GM19035 (cell line): ENCODE data around the gene GPC4.
"Not testable (repeated sequence)": the region's sequence is repeated elsewhere in the genome, so short reads cannot be mapped to it uniquely, and the experiment has no call there.

Source experiments
- ATAC-seq: cut with Tn5 transposase; IDR thresholded peaks from one replicate; pipeline ENCODE4 v1.9.1; 2021; ENCODE audit not compliant: unreplicated experiment

GPC4 gene

DNA sequence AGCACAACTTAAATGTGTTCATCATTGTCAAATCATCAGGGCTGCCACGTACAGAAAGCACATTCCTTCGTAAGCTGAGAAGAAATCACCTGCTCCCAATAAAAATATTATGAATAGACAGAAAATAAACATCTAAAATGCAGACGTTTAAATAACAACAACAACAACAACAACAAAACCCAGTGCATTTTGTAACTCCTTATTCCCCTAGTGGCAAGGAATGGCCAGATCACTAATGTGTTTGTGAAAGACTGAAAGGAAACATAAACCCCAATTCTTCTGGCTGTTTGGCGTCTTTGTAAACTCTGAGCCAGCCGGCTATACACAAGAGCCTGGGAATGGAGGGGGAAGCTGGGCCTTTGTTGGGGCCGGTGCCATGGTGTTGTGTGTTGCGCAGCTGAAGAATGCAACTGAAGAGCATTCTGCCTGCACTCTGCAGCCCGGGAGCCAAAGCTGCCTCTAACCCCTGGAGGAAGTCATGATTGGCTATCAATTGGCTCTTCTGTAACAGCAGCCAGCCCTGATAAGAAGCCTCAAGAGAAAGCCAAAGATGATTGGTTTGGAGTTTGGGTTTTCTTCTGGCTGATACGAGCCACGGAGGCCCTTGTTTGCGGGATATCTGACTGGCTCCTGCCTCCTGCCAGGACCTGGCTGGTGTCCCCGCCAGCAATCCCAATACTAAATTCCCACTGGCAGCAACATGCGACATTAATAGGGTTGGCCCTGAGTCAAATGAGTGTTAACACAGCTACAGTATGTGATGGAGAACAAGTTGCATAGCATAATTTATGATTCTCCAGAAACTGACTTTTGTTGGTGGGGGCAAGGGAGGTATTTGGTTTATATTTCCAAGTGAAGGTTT is 107.4 kb downstream of the GPC4 start:
- ATAC-seq = no peak

DNA sequence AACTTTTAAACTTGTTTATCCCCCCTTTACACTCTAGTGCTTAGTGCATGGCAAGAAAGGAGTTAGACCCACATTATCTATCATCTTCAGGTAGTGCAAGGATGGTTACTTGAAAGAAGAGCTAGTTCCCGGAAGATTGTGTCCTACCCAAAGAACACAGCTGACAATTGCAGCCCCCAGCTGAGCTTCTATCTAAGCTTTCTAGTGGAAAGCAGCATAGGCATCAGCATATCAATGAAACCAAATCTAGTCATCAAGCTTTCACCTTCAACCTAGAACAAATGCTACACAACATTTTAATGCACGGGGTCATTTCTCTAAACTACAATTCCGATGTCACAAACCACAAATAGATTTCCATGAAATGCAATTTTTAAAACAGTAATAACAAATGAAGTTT is 108.2 kb downstream of the GPC4 start:
- no peak for ATAC-seq

DNA sequence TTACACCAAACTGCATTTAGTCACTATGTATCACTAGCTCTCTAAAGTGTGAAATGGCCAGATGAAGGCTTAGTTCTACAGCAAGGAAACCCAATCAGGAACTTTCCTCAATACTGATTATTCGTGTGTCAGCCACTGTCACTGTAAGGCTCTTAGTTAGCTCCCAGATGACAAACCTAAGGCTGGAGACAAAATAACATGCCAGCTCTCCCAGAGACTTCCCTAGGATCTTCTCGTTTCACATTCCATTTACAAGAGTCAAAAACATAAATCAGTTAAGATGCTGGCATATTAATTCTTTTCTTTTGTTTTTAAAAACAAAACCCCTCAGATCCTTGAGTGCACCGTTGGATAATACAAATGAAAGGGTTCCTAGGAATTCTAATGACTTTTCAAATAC is 109.0 kb downstream of the GPC4 start:
- no peak for ATAC-seq

GRCh38 chrX:133305348-133305747 is 109.9 kb downstream of the GPC4 start:
- no peak for ATAC-seq

DNA sequence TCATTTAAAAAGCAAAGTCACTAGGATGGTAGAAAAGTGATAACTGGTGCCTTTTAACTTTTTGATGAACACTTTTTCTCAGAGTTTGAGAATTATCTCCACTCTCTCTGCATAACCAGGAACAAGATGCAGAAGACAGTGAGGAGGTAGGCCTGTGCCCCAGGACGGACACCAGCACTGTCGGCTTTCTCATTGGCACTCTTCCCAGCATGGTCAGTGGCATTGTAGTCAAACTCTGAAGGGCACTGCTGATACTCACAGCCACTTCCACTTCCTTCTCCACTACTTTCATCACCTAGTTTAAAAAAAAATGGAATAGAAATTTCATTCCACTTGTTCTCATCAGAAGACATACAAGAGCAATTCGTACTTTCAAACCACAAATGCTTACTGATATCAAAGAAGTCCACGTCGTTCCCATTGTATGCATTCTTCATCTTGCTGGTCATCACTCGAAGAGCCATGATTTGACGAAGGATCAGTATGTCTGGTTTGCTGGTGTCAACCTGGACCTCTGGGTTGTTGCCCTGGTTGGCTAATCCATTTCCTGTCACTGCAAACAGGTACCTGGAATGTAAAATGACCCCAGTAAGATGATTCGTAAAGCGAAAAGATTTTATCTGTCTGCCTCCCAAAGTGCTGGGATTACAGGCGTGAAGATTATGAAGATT is 112.4 kb downstream of the GPC4 start:
- ATAC-seq = no peak

DNA sequence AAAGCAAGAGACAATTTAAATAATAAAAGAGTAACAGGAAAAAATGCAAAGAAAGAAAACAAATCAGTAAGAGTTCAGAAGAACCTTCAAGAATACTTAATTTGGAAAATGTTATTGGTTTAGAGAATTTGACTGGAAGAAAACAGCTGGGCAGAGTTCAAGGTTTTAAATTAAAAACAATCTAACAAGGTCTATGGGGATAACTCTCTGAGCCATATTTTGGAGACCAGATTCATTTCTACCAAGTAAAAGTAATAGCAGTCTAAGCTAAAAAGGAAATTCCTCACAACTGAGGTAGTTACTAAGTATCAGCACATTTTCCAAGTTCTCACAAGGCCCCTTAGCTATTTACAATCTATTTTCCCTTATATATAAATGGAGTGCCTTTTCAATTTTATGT is 114.7 kb downstream of the GPC4 start:
- ATAC-seq = no peak

DNA sequence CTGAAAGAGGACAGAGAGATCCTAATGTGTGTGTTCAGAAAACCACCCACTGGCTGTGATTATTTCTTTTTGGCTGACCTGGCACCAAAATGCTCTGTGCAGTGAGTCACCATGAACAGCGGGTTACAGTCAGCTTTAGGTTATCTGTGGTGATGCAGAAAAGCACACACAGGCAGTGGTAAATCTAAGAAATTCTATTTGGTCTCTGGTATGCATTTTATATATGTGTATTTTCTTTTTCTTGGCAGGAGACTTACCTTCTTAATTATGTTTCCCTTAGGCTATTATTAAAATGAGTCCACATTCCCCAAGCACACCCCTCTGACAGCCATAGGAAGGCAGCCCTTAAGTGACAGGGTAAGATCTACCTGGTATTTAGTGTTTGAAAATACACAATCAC is 118.0 kb downstream of the GPC4 start:
- ATAC-seq = no peak

DNA sequence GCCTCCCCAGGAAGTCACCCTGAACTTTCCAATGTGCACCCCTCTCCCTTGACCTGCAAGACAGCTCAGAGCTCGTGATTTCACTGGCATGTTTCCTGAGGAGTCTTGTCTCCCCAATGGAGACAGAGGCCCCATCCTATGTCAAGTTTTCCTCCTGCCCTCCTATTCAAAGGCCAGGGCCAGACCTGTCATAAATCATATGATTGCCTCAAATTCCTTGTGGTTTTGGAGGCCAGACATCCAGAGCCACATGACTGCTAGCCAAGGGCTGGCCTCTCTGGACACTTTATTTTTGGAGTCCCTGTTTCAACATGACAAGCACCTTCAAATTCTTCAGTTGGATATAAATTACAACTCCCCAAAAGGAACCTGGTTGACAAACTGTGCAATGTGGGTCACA is 121.2 kb downstream of the GPC4 start:
- ATAC-seq = no peak

GRCh38 chrX:133290076-133290475 is 125.2 kb downstream of the GPC4 start:
- no peak for ATAC-seq

- ATAC-seq = no peak
Measured at GRCh38 chrX:133287860-133288259, 127.4 kb downstream of the GPC4 start.

DNA sequence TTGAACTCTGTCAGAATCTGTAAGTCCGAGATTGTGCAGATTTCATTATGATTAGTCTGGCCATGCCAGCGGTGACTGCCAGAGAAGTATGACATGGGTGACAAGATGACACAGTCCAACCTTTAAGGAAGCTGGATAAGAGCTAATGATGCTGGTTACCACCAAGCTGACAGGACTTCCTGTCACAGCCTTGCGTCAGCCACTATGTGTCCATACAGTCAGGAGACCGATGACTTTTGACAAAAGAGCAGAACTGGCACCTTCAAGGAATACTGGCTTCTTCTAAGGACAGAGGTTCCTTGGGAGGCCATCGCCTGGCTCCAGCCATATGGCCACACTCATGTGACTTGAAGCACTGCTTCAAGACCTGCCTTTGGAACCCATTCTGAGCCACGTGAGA is 129.9 kb downstream of the GPC4 start:
- ATAC-seq = no peak

DNA sequence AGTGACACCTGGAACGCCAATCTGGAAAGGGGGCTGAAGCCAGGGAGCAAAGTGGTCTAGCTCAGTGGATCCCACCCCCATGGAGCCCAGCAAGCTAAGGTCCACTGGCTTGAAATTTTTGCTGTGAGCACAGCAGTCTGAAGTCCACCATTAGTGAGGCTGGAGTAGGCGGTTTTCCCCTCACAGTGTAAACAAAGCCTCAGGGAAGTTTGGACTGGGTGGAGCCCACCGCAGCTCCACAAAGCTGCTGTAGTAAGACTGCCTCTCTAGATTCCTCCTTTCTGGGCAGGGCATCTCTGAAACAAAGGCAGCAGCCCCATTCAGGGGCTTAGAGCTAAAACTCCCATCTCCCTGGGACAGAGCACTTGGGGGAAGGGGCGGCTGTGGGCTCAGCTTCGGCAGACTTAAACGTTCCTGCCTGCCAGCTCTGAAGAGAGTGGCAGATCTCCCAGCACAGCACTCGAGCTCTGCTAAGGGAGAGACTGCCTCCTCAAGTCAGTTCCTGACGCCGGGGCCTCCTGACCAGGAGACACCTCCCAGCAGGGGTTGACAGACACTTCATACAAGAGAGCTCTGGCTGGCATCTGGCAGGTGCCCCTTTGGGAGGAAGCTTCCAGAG is 136.1 kb downstream of the GPC4 start:
- not testable (repeated sequence) for ATAC-seq

DNA sequence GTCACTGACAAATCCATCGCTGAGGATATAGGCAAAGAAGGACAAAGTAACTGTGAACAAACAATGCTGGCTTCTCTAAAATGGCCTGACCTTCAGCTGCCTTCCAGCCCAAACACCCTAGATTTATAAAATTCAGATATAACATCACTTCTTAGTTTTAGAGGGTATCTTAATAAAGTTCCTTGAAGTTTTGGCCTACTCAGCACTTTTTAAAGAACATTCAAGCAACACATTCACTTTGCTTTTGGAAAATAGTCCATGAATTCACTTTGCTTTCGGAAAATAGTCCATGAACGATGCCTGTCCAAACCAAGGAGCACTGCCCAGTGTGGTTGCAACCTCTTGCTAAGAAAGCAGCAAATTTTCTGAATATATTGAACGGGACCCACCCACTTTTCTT is 142.1 kb downstream of the GPC4 start:
- ATAC-seq = no peak

DNA sequence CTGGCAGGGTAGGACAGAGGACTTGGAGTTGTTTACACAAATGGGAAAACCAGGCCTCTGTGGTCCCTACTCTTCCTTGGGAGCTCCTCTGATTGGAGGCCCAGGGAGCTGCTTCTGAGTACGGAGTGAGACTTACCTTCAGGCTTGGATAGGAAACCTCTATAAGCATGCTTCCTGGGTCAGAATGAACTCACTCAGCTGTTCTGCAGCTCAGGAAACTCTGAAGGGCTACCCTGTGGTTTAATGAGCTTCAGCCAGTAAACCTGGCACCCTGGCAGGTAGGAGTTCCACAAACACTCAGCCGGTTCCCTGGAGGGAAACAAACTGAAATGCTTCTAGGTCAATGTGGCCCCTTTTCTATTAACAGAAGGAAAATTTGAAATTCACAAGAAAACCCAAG is 146.1 kb downstream of the GPC4 start:
- ATAC-seq = no peak

DNA sequence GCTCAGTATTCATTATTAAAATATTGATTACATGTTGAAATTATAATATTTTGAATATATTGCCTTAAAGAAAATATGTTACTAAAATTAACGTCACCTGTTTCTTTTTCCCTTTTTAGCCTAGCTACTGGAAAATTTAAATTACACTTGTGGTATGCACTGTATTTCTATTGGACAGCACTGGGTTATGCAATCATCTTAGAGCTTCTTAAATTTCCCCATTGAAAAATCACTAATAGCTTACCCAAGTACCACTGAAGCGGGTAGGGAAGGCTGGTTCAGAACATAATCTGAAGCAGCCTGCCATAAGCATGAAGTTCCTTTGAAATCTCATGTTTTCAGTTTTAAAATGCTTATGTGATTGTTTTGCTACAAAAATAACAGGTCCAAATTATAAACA is 147.7 kb downstream of the GPC4 start:
- no peak for ATAC-seq

DNA sequence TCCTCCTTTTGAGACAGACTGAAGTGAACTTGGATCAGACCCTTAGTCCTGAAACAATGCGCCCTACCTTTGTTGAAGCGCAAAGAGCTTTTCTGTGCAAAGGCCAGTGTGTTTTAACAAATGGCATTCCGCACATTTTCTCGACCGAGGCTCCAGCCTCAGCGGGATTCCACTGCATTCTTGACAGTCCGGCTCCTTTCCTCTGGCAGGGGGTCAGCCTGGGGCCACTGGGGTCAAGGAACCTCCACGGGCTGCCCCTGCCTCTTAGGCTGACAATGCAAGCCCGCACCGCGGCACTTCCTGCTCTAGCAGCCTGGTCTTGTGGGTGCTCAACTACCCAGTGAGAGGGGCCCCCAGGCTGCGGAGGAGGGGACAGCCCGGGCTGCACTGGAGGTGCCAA is 150.0 kb downstream of the GPC4 start:
- ATAC-seq = no peak

DNA sequence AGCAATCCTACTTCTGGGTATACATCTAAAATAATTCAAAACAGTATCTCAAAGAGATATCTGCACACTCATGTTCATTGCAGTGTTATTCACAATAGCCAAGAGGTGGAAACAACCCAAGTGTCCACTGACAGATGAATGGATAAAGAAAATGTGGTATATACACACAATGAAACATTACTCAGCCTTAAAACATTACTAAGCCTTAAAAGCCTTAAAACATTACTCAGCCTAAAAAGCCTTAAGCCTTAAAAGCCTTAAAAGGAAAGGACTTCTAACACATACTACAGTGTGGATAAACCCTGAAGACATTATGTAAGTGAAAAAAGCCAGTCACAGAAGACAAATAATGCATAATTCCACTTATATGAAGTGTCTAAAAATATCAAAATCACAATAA is 156.8 kb downstream of the GPC4 start:
- no peak for ATAC-seq

DNA sequence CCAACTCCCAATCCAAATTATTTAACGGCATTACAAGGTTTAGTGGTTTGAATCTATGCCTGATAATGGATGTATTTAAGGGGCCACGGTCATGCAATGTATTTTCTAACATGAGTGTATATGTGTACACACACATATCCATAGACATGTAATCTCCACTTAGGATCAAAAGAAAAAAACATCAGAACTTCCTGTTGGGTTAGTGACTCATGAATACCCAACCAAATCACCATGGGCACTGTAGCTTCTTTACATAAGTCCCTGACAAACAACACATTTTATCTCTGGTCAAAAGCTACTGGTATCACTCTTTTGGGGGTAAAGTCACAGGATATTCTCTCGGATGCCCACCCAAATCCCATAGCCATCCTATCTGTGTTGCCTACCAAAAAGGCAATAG is 160.6 kb downstream of the GPC4 start:
- no peak for ATAC-seq

- no peak for ATAC-seq
Measured at GRCh38 chrX:133251204-133251603, 164.1 kb downstream of the GPC4 start.

DNA sequence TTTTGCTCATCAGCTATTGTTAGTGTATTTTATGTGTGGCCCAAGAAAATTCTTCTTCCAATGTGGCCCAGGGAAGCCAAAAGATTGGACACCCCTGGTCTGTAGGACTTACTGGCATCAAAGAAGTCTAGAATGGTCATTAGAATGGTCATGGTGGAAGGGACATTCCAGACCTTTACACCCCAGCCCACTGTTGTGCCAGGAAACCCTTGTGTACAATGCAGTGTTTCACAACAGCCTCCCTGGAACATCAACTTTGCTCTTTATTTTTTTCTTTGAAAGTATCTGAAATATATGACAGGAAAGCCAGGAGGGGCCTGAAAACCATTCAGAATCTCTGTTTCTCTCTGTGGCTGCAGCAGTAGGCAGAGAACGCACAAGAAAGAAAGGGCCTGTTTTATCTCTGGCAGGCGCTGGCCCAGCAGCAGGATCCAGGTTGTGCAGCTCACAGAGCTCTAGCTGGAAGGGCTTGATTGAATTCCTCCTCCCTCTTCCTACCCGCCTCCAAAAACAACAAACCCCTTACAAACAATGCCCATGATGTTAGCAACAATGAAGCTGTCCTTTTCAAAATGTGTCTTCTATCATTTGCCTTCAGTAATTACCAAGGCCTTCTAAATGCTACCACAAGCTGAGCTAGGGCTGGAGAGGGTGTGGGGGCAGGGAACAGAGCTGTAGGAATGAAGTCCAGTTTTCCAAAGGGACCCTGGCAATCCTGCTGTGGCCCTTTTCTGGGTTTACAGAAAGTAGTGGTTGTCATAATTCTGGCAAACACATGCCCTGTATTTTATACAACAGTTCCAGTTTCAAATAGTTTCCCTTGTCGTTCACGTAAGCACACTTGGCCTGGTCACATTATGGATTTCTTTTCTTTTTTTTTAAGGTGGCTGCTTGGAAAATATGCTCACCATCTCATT is 164.8 kb downstream of the GPC4 start:
- ATAC-seq = no peak
